Endothelial cell of umbilical vein (primary cell): ENCODE measurements around the gene DBP. TPM values are rescaled to one million over a fixed set of nuclear protein-coding genes. Genes with fewer than 3 reads are reported as not detected.

Experiments
- BruUV-seq: library from RNA; stranded (reverse); fragments of 400-500 nt; replicated peaks from 2 replicates; lab custom pipeline; 2021; lab: Mats Ljungman, UMichigan
- CTCF ChIA-PET: fragments of 300-600, 350-600 bp; sonication (Branson Sonifier 250); formaldehyde crosslinking; loops from one replicate; lab custom pipeline; 2021; ENCODE audit warnings: antibody characterized with exemption, inconsistent platforms; lab: Charles Lee
- POLR2A ChIA-PET: fragments of 300-600, 350-600 bp; sonication (Branson Sonifier 250); formaldehyde crosslinking; loops from one replicate; lab custom pipeline; 2021; ENCODE audit warnings: antibody characterized with exemption, inconsistent platforms; lab: Charles Lee
- DNase-seq: peaks from one replicate; pipeline ENCODE4 v3.0.0-alpha.2; 2011; ENCODE audit warnings: low read depth, low spot score
- FAIRE-seq: peaks from 2 replicates; lab custom pipeline; 2011; peaks lifted over from hg19 to GRCh38; lab: Jason Lieb, UNC
- H2AFZ ChIP-seq: 2 replicates; pipeline ENCODE4 v1.6.0; 2012; ENCODE audit warnings: low read depth, low read length, control low read depth, inconsistent platforms
- H3K27ac ChIP-seq: 2 replicates; pipeline ENCODE4 v1.5.1; 2011; ENCODE audit warnings: low read depth, mild to moderate bottlenecking, control low read depth, low read length, moderate library complexity; ENCODE audit not compliant: insufficient read depth
- H3K27me3 ChIP-seq, 2 experiments: 2 replicates each; pipeline versions ENCODE4 v1.6.0 to v1.6.1; 2011; ENCODE audit warnings: low read length in 2 of 2, mixed read lengths in 1 of 2; ENCODE audit not compliant: control insufficient read depth in 2 of 2, insufficient read depth in 2 of 2
- H3K36me3 ChIP-seq, 2 experiments: 2 replicates in 1 of 2; 3 replicates in 1 of 2; pipeline ENCODE4 v1.5.1; 2011; ENCODE audit warnings: low read length in 2 of 2, mild to moderate bottlenecking in 1 of 2, moderate library complexity in 1 of 2; ENCODE audit not compliant: control insufficient read depth in 2 of 2, insufficient read depth in 2 of 2; ENCODE audit errors: extremely low read depth in 1 of 2
- H3K4me1 ChIP-seq: 3 replicates; pipeline ENCODE4 v1.5.1; 2011; ENCODE audit warnings: mild to moderate bottlenecking, low read length; ENCODE audit not compliant: control insufficient read depth, insufficient read depth; ENCODE audit errors: extremely low read depth
- H3K4me2 ChIP-seq: 2 replicates; pipeline ENCODE4 v1.6.1; 2011; ENCODE audit warnings: low read length, control low read depth, mixed read lengths; ENCODE audit not compliant: insufficient read depth
- H3K4me3 ChIP-seq, 3 experiments: fragments of 200-600 bp in 1 of 3; sonication (generic), shearing (Covaris generic) in 1 of 3; replicated peaks in 1 of 3; 2 replicates each; pipeline ENCODE4 v1.5.1; 2011 to 2016; ENCODE audit warnings: control low read depth in 3 of 3, low read length in 3 of 3, mild to moderate bottlenecking in 2 of 3, inconsistent platforms in 1 of 3, low read depth in 1 of 3, moderate library complexity in 1 of 3; ENCODE audit not compliant: insufficient read depth in 1 of 3
- H3K79me2 ChIP-seq: 2 replicates; pipeline ENCODE4 v1.6.0; 2012; ENCODE audit warnings: low read length, inconsistent platforms; ENCODE audit not compliant: control insufficient read depth, insufficient read depth
- H3K9ac ChIP-seq: replicated peaks from 2 replicates; pipeline ENCODE3; 2011; ENCODE audit warnings: low read length, control low read depth; ENCODE audit not compliant: insufficient read depth; ENCODE audit errors: extremely low read depth
- H3K9me1 ChIP-seq: replicated peaks from 3 replicates; pipeline ENCODE4 v1.6.0; 2011; ENCODE audit warnings: mild to moderate bottlenecking, low read length; ENCODE audit not compliant: control insufficient read depth, insufficient read depth; ENCODE audit errors: extremely low read depth
- H3K9me3 ChIP-seq: replicated peaks from 2 replicates; pipeline ENCODE4 v1.5.1; 2012; ENCODE audit warnings: low read length, inconsistent platforms; ENCODE audit not compliant: control insufficient read depth, insufficient read depth
- H4K20me1 ChIP-seq: replicated peaks from 2 replicates; pipeline ENCODE3; 2011; ENCODE audit warnings: mild to moderate bottlenecking, low read length; ENCODE audit not compliant: control insufficient read depth, insufficient read depth; ENCODE audit errors: extremely low read depth
- EZH2 ChIP-seq: IDR thresholded peaks from 2 replicates; pipeline ENCODE4 v1.6.1; 2012; ENCODE audit warnings: borderline replicate concordance, low read depth, mild to moderate bottlenecking, moderate library complexity, low read length, inconsistent platforms; ENCODE audit not compliant: severe bottlenecking
- FOS ChIP-seq: IDR thresholded peaks from 2 replicates; pipeline ENCODE4 v1.6.1; 2011; ENCODE audit warnings: mild to moderate bottlenecking, low read length, moderate library complexity, borderline replicate concordance; ENCODE audit not compliant: insufficient read depth
- GATA2 ChIP-seq: IDR thresholded peaks from 2 replicates; pipeline ENCODE4 v1.7.0; 2011; ENCODE audit warnings: low read depth, mild to moderate bottlenecking, moderate library complexity, mixed read lengths, low read length; ENCODE audit not compliant: insufficient read length, insufficient read depth
- JUN ChIP-seq: IDR thresholded peaks from 2 replicates; pipeline ENCODE4 v1.6.1; 2011; ENCODE audit warnings: borderline replicate concordance, low read depth; ENCODE audit not compliant: insufficient read length, insufficient read depth
- MYC ChIP-seq: IDR thresholded peaks from one replicate; pipeline ENCODE4 v1.6.1; 2011; ENCODE audit warnings: mild to moderate bottlenecking, low read depth, low read length
- POLR2A ChIP-seq: IDR thresholded peaks from 2 replicates; pipeline ENCODE4 v1.6.1; 2012; ENCODE audit warnings: low read depth, mild to moderate bottlenecking, control low read depth, low read length
- POLR2AphosphoS5 ChIP-seq: IDR thresholded peaks from 2 replicates; pipeline ENCODE4 v1.6.1; 2012; ENCODE audit warnings: low read depth, mild to moderate bottlenecking, control low read depth, low read length, moderate library complexity; ENCODE audit not compliant: insufficient read depth
- dilution Hi-C: fragments of 300-500 bp; cut with MboI; formaldehyde crosslinking; loops from one replicate; pipeline ENCODE4 v1.15.0; 2019; ENCODE audit warnings: low sequenced_read_pairs; ENCODE audit not compliant: extremely low pct_ligation_motif_present
- intact Hi-C: fragments of 100-400 bp; cut with micrococcal nuclease; formaldehyde crosslinking; loops from one replicate; pipeline ENCODE4 v1.10.0; 2022
- polyA plus RNA-seq, 4 experiments: library from polyadenylated mRNA; depleted of rRNA in 3 of 4; stranded (reverse) in 3 of 4; unstranded in 1 of 4; fragments of >200 nt; gene quantifications; 2 replicates each; pipeline versions ENCODE4 v1.2.1 to v1.2.3, GENCODE V29; 2011 to 2012; ENCODE audit warnings: missing spikeins in 1 of 4
- total RNA-seq: library from RNA; stranded (reverse); gene quantifications from 2 replicates; pipeline ENCODE4 v1.2.3, GENCODE V29; 2021
- TF ChIP-seq, protein P1 (sequence below): IDR thresholded peaks from 2 replicates; pipeline ENCODE4 v1.6.1; 2011; ENCODE audit not compliant: insufficient read depth, insufficient read length

DBP gene
- total and polyA plus RNA-seq, 2 donors (not counting 3 experiments of a cell fraction or from before 2014, with no cell fraction given), result 1.5 to 1.8 TPM

DNA sequence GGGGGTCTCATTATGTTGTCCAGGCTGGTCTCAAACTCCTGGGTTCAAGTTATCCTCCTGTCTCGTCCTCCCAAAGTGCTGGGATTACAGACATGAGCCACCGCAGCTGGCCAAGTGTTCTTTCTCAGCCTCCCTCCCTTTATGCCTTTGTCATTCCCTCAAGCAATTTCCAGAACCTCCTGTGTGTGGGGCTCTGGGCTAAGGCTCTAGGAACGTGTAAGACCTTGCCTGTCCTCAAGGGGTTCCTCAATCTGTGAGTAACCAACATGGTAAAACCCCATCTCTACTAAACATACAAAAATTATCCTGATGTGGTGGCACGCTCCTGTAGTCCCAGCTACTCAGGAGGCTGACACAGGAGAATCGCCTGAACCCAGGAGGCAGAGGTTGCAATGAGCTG is 46.2 kb downstream of the DBP start:
- H2AFZ ChIP-seq, result no peak overlapping the region
- intact Hi-C loops (no loop called here), dilution Hi-C loops (no loop called here)
- no peak for FAIRE-seq
- no peaks in the 10 kb centered on the region for H4K20me1 ChIP-seq
- no peaks in the 10 kb centered on the region for H3K4me1 ChIP-seq
- no peaks in the 10 kb centered on the region for H3K36me3 ChIP-seq
- H3K4me2 ChIP-seq, result no peak overlapping the region
- H3K27ac ChIP-seq, result no peak overlapping the region
- H3K4me3 ChIP-seq, result no peak overlapping the region
- H3K27me3 ChIP-seq, result no peaks in the 10 kb centered on the region
- TF ChIP-seq FOS (no peak), POLR2AphosphoS5 (no peak), GATA2 (no peak), MYC (no peak), POLR2A (no peak), EZH2 (no peak), JUN (no peak)
- TF ChIP-seq, protein P1, sequence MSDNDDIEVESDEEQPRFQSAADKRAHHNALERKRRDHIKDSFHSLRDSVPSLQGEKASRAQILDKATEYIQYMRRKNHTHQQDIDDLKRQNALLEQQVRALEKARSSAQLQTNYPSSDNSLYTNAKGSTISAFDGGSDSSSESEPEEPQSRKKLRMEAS, result no peak
- no TSS peak for BruUV-seq
- H3K9ac ChIP-seq, result no peak overlapping the region
- H3K79me2 ChIP-seq, result no peaks in the 10 kb centered on the region
- no peak for DNase-seq
- POLR2A ChIA-PET, result interaction anchor here (0.5 kb wide), 1 partner anchor 101 kb away, joined by 4 read pairs; no protein-coding TSS in a partner anchor
- CTCF ChIA-PET, result interaction anchor here (14.1 kb wide), 1 partner anchor 84 kb away, joined by 507 read pairs; no protein-coding TSS in a partner anchor
- H3K9me1 ChIP-seq, result no peaks in the 10 kb centered on the region
- no peaks in the 10 kb centered on the region for H3K9me3 ChIP-seq
